Stomach (tissue), 4 donors: ENCODE results near the gene ATG9A.

Source experiments
- CTCF ChIP-seq, 7 experiments: fragments of 450-650 bp in 4 of 7; fragments of 200-600 bp in 3 of 7; sonication (generic) in 3 of 7; IDR thresholded peaks; one replicate each; pipeline ENCODE4 v1.5.1; 2016 to 2019; ENCODE audit warnings: antibody characterized with exemption in 7 of 7, control low read depth in 2 of 7, mild to moderate bottlenecking in 1 of 7
- EP300 ChIP-seq: sonication (generic); formaldehyde crosslinking; IDR thresholded peaks from one replicate; pipeline ENCODE4 v1.6.1; 2017; ENCODE audit warnings: antibody characterized with exemption
- POLR2A ChIP-seq, 4 donors: fragments of 450-650 bp; IDR thresholded peaks; one replicate each; pipeline ENCODE4 v1.6.1; 2016; ENCODE audit warnings: antibody characterized with exemption in 4 of 4, control low read depth in 2 of 4, mild to moderate bottlenecking in 1 of 4, moderate library complexity in 1 of 4
- POLR2AphosphoS5 ChIP-seq, 3 donors: sonication (generic); formaldehyde crosslinking; IDR thresholded peaks; one replicate each; pipeline ENCODE4 v1.6.1; 2016; ENCODE audit warnings: antibody characterized with exemption in 3 of 3

- TF ChIP-seq CTCF (IDR thresholded peaks at IDR 0.05) (no peak), POLR2AphosphoS5 (IDR thresholded peaks at IDR 0.05) (no peak), POLR2A (IDR thresholded peaks at IDR 0.05) (no peak), EP300 (no peak)
These were observed 41.6 kb upstream of the ATG9A start for GRCh38 chr2:219271021-219271420.
